NB4 (cell line): Measurements from ENCODE around the gene COL1A1.

Experiments used
- CTCF ChIP-seq: IDR thresholded peaks from one replicate; pipeline ENCODE4 v1.5.1; 2012; ENCODE audit warnings: low read depth, low read length
- POLR2A ChIP-seq: IDR thresholded peaks from 2 replicates; pipeline ENCODE4 v1.6.1; 2011; ENCODE audit warnings: mild to moderate bottlenecking; ENCODE audit not compliant: insufficient read length; ENCODE audit errors: extremely low read depth

- TF ChIP-seq CTCF (no peak), POLR2A (no peak)
These were observed 3.9 kb upstream of the COL1A1 start for GRCh38 chr17:50205111-50205962.
